HepG2 (cell line): ENCODE data around the gene ISLR.

Experiments used
- HMG20A ChIP-seq: IDR thresholded peaks from 2 replicates; pipeline ENCODE4 v1.6.1; 2016; ENCODE audit warnings: borderline replicate concordance
- ZFX ChIP-seq: sonication (generic); formaldehyde crosslinking; IDR thresholded peaks from 2 replicates; pipeline ENCODE4 v1.4.0; 2020; ENCODE audit warnings: mild to moderate bottlenecking, low read depth, missing genetic modification reagents, moderate library complexity

DNA sequence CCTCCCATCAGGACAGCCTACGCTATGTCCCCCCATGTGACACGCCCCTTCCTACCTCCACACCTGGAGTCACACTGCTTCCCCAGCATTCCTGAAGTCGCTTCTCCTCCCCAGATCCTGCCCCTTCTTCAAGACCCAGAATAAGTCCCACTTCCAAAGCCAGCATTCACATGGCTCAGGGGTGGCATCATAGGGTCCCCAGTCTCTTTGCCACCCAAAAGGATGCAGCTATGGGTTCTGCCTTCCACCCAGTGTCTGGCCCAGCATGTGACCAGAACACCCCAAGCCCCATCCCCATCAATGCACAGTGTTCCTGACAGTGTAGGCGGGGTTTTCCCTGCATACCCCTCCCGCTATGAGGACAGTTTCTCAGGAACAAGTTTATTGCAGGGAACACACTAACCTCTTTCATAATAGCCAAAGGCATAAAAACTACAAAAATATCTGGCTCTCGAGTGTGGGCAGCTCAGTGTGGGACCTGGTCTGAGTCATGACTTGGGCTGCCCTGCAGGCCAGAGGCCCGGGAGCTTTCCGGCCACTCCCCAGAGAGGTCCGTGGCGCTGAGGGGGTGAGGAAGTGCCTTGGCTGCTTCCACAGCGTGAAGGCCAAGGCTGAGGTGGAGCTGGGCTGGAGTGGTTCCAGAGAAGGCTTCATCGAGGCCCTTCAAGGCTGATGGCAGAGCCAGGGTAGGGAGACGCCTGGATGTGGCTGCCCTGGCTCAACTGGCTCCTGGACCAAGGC, 5.8 kb downstream of the ISLR start:
- TF ChIP-seq ZFX (CRISPR knock-in tag) = no peak
- no peak for TF ChIP-seq HMG20A (CRISPR knock-in tag)
